ENCODE data around the gene GPATCH8. TPM values are rescaled to one million over a fixed set of nuclear protein-coding genes. Genes with fewer than 3 reads are reported as not detected.
A peak's percentile ranks its signal among the peaks of the same experiment; 100 is the strongest.

GPATCH8 gene
- total and polyA plus RNA-seq, 2 of the 8 experiments (the other 6 are each of a cell fraction or from before 2014, with no cell fraction given): 20.5 to 58.1 TPM

DNA sequence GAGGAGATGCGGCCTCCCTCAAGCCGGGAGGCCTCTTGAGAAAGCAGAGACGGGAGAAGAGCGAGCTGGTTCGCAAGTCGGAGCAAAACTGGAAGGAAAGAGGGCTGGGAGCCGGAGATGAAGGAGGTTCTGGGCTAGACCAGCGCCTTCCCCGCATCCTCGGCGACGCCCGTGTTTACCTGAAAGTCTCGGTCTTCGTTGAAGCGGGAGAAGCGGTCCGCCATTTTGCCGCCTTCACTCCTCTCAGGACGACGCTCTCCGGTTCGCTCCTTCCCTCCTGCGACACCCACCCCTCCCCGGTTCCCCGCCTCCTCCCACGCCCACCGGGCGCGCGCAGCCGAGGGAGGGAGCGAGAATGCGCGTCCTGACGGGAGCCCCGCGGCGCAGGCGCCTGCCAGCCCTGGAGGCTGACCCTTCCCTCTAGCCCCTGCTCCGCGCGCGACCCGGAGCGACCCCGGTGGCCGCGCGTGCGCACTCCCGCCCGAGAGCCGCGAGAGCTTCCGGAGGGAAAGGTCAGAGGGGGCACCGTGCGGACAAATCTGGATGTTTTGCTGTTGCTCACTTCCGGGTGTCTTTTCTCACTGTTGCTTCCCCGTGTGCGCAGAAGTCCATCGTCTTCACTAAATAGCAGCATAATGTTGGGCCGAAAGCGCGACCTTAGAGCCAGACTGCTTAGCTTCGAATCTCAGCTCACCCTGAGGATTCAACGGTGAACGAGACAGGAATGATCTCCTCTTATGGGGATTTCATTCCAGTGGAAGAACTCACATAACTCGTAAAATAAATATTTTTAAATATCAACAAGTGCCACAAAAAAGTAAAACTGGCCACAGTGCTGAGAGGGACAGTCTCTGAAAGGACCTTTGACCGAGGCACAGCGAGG, at the start of gene GPATCH8 (continued):
- TF ChIP-seq KDM5A (IDR thresholded peaks at IDR 0.05; ENCODE audit: low read length) (0 out of 2 replicates have a peak, but pooled peaks have one; percentile 50), TCF12 (IDR thresholded peaks at IDR 0.05; ENCODE audit: low read depth, low read length) (no peak), HDAC6 (IDR thresholded peaks at IDR 0.05; ENCODE audit: low read depth, low read length) (no peak), YY1 (IDR thresholded peaks at IDR 0.05; ENCODE audit: low read depth, low read length) (peak; percentile 95), SIRT6 (IDR thresholded peaks at IDR 0.05; ENCODE audit: low read length) (no peak), SP4 (IDR thresholded peaks at IDR 0.05; ENCODE audit: low read length) (peak; percentile 59; the same call in 1 of the 2 replicates)

Data from H1 (cell line).